ENCODE data around the gene EDN1.

Gene EDN1

DNA sequence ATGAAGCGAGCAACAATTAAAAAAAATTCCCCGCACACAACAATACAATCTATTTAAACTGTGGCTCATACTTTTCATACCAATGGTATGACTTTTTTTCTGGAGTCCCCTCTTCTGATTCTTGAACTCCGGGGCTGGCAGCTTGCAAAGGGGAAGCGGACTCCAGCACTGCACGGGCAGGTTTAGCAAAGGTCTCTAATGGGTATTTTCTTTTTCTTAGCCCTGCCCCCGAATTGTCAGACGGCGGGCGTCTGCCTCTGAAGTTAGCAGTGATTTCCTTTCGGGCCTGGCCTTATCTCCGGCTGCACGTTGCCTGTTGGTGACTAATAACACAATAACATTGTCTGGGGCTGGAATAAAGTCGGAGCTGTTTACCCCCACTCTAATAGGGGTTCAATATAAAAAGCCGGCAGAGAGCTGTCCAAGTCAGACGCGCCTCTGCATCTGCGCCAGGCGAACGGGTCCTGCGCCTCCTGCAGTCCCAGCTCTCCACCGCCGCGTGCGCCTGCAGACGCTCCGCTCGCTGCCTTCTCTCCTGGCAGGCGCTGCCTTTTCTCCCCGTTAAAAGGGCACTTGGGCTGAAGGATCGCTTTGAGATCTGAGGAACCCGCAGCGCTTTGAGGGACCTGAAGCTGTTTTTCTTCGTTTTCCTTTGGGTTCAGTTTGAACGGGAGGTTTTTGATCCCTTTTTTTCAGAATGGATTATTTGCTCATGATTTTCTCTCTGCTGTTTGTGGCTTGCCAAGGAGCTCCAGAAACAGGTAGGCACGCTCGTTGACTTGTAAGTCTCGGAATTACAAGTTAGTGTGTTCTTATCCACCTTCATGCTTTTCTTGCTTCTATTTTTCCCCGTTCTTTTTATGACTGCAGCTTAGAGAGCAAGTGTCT lies at the start of gene EDN1:
TSS of gene EDN1 (plus strand) at position 429 of the 888 bp plus-strand sequence. CDS start at position 698, 269 bp downstream.
- peak; percentile 26 for DNase-seq (ENCODE audit: low read depth)

DNA sequence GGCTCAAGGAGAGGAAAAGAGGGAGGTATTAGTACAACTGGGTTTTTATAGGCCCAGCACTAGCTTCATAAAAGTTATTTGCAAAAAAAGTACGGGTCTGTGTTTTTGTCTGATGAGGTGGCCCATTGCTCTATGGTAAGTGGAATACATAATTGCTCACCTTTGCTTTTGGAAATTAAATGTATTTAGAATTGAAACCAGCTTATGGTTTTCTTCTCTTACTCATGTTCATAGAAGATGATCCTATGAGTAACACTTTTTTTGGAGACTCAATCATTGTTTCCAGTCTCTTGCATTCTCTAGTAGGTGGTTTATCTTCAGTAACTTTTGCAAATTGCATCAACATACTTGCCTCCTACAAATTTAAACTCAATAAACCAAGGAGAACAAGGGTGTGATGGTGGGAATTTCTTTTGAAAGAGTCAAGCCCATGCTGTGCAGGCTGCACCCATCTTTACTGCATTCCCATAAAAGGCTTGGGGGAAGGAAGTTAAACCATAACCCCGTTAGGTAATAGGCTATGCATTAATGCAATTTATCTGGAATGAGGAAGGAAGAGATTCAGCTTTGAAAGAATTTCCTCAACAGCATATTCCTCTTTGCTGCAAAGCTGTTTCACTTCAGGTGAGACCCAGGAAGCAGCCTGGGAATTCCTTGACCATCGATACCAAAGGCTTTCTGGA lies 48.5 kb upstream of the EDN1 start:
- DNase-seq (ENCODE audit: low read depth), result no peak

DNA sequence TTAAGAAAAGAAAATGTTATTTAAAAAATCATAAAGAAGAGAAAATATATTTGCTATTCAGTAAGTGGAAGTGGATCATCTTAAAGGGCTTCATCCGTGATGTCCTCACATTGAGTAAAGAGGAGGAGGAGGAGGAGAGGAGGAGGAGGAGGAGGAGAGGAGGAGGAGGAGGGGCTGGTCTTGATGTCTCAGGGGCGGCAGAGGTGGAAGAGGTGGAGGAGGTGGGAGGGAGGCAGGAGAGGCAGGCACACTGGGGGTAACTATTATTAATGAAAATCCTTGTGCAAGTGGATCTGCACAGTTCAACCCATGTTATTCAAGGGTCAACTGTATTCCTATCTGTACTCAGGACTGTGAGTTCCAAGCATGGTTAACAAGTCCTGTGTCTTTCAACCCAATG lies 47.0 kb upstream of the EDN1 start:
- no peak for DNase-seq (ENCODE audit: low read depth)

DNA sequence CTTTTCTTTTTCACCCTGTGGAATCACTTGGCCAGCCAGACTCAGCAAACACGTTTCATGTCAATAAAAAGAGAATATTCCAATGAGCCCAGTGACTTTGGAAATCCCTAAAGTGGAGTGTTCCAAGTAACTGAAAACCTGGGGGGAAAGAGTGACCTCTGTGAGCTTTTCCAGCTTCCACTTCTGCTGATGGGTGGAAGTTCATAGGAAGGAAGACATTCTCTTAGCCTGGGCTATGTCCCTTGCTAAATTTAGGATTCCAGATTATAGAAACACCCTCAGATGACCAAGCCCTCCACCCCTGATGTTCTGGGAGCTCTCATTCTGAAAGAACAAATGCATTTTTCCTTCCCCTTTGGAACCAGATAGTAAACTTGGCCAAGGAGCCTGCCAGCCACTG lies 44.8 kb upstream of the EDN1 start:
- DNase-seq (ENCODE audit: low read depth), result no peak

DNA sequence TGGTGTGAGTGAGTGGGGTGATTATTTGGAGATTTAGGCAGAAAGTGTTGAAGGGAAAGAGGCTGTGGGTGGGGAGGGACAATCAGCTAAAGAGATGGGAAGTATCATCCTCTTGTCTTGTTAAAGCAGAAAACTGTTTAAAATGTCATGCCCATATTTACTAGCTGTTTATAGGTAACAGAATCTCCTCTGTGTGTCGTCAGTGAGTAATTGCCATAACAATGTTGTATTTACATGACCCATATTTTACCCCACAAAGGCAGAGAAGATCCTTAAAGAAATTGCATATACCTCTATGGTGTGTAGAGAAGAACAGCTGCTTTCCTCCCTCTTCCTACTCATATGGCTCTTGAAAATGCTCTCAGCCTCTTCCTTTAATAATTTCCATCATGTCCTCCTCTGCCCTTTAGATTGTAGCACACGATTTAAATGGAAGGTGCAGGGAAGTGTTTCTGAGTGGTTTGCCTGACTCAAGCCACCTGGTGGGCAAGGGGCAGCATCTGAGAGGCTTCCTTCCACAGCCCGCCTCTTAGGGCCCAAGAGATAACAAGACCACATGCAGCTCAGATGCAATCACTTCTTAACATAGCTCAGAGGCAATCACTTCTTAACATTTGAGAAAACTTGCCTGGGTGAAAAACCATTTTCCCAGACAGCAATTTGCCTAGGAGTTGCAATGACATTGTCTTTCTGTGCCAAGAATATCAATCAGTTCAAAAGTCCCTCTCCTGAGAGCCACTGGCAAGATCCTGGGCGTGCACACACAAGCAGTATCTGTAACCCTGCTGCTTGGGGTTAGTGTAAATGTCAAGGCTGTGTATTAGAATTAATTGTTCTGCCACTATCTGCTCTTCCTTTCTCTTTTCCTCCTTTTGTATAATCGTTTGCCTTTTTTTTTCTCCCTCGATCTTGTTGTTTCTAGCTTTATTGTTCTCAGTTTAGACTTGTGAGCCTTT lies 44.1 kb upstream of the EDN1 start:
- no peak for DNase-seq (ENCODE audit: low read depth)

DNA sequence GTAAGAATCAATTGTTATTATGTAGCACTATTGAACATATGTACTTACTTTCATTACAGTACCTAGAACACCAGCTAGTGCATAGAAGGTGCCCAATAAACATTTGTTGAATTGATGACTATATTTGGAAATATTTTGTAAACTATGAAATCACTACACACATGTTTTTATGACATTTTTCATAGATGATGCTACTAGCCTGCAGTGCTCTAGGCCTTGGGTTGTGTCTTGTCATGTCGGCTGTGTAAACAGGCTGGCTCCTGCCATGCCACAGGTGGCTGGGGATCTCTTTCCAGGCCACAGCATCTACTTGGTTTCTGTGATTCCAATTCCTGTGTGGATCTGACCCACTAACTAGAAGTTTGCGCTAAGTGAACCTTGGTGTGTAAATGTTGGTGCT lies 43.3 kb upstream of the EDN1 start:
- no peak for DNase-seq (ENCODE audit: low read depth)

DNA sequence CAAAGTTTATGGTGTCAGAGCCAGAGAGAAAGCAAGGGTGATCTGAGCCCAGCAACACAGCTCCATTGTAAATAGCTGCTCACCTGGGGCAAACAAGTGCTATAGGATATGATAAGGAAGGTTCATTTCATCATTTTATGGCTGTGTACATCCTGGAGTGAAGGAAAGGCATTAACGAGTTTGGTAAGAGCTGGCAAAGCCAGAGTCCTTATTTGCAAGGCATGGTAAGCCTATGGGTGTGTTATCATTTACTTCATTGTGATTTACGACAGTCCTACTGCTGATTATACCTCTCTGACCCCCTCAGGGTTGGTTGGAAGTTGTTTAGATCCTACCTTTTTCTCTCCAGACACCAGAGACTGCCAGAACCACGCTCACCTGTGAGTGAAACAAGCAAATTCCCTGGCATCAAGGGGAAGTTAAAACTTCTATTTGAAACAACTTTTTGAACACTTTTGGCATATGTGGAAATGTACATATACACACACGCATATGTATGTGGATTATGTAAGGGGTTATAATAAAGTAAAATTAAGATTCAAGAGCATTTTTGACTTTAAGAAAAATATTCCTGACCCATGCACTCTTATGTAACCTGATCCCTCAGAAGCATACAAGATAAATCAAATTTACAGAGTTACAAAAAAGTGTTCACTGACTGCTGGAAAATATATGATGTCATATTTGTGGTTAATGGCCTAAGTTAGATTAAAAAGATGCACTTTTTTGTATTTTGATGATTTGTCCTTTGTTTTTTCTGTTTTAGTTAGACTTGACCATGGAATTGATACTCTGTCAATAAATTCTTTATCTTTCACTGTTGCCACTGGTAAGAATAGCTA lies 40.4 kb upstream of the EDN1 start:
- DNase-seq (ENCODE audit: low read depth), result no peak

DNA sequence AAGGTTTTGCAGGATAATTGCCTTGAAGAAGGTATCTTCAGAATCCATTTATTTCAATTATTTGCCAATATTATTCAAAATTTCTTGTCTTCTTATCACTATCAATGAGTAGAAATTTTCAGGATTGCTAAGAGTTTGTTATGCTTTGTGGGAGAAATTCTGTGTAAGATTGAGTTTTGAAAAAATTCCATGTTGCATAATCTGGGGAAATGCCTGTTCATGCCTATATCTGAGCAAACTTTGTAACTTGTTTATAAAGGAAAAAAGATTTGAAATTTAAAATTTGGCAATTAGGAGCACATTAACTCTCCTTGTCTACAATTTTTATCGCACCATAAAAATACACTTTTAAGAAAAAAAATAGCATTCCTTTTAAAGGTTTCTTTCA lies 39.8 kb upstream of the EDN1 start:
- no peak for DNase-seq (ENCODE audit: low read depth)

DNA sequence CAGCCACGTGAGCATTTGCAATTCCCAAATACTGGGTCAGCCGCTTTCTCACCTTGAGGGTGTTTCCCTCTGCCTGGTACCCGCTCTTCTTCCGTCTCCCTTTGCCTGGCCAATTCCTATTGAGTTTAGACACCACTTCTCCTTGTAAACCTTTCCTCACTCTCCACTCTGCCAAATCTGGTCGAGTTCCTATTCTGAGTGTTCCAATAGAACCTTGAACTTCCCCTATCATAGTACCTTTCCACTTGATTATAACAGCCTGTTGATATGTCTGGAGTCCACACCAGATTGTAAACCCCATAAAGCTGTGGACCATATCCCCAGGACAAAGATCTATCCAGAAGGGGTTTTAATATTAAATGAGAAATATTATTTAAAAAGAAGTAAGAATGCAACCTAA lies 36.0 kb upstream of the EDN1 start:
- DNase-seq (ENCODE audit: low read depth), result no peak

DNA sequence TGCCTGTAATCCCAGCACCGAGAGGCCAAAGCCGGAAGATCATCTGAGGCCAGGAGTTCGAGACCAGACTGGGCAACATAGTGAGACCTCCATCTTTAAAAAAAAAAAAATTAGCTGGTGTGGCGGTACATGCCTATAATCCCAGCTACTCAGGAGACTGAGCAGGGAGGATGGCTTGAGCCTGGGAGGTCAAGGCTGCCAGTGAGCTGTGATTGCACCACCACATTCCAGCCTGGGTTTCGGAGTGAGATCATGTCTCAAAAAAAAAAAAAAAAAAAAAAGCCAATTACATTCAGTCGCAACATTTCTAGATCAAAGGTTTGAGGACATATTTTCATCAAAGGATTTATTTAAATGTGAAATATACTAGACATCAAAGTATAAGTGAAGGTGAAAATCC lies 32.0 kb upstream of the EDN1 start:
- no peak for DNase-seq (ENCODE audit: low read depth)

DNA sequence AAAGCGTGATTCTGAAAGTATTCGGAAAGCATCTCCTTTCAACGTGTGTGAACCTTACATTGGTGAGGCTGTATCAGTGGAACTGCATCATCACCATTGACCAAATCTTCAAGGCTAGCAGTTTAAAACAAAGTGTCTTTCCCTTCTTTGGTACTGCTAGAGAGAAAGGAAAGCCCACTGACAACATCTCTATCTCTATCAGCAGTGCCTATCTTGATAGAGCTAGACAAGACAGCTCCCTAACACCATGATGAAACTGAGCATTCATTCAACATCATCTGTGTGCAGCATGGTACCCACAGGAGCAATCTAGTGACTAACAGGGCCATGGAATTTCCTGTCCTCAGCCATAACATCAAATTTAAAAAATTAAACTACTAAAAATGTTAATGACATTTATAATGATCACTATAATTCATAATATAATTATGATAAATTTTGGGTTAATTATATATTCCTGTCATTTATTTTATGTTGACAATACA lies 31.5 kb upstream of the EDN1 start:
- no peak for DNase-seq (ENCODE audit: low read depth)

DNA sequence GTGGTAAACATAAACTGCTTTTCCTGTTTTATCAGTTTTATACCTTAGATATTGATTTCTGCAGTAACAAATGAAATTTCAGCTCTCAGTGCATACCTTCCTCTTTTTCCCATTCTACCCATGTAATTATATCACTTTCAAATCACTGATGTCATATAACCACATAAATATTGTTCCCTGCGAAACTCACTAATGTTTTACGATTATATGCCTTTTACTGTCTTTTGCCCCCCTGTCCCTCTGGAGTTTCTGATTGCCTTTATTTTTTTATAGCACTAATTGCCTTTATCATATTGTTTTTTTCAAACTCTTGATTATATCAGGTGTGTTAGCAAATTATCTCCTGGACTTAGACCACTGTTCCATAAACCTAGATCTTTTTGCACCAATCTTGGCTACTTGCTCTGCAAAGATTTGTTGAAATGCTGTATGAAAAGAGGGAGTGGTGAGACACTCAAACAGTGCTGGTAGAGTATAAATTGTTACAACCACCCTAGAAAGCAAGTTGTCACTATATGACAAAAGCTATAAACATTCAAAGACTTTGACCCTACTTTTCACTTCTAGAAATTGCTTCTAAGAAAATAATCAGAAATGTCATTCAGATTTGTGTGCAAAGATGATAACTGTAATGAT lies 29.6 kb upstream of the EDN1 start:
- no peak for DNase-seq (ENCODE audit: low read depth)

DNA sequence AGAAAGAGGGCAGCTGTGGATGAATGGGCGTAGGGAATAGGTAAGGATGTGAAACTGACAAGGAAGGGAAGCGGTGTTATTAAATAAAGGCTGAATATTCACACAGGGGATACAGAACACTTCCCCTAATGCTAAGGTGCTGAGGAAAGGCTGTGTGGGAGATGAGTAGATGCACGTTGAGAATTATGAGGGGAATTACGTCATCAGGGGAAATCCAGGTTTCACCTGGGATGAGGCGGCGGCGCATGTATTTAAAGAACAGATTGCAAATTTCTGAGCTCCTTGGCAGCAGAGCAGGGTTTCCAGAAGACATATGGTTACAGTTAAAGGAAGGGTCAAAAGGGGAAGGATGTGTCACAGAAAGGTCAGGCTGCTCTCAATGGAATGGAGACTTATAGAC lies 28.7 kb upstream of the EDN1 start:
- no peak for DNase-seq (ENCODE audit: low read depth)

DNA sequence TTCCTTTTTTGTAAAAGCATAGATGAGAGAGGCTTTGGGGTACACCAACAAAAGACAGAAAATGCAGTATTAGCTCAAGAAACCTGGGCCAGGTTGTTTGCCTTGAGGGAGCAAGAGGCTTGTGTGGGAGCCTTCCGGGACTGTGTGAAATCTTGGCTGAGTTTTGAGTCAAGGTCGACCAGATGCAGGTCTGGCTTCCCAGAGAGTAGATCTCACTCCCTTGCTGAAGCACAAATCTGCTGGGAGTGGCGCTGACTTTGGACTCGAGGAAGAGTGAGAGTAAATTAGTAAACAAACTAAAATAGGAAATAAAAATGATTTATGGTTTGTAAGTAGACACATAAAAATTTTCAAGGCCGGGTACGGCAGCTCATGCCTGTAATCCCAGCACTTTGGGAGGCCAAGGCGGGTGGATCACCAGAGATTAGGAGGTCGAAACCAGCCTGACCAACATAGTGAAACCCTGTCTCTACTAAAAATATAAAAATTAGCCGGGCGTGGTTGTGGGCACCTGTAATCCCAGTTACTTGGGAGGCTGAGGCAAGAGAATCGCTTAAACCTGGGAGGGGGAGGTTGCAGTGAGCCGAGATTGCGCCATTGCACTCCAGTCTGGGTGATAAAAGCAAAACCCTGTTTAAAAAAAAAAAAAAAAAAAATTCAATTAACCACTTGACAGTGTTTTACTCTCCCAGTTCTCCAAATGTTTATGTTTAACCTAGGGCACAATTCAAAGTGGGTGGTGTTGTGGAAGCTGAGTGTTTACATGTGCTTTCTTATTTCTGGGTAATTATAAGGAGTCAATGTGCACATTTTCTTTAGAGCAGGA lies 27.7 kb upstream of the EDN1 start:
- DNase-seq (ENCODE audit: low read depth), result no peak

DNA sequence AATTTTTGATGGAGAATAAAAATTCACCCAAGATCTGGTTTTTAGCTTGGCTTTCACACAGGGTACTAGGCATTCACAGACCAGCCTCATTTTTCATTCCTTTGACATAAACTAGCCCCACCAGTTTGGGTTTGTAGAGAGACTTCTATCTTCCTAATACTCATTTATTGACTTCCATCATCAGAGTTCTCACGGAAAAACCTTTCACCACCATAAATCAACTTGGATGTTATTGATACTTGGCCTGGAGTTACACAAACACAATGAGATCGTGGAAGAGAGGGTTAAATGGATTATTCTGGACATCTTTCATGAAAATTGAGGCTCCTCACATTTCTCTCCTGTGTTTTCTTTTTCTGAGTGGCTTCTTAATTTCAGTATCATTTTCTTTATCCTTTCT lies 26.8 kb upstream of the EDN1 start:
- no peak for DNase-seq (ENCODE audit: low read depth)

DNA sequence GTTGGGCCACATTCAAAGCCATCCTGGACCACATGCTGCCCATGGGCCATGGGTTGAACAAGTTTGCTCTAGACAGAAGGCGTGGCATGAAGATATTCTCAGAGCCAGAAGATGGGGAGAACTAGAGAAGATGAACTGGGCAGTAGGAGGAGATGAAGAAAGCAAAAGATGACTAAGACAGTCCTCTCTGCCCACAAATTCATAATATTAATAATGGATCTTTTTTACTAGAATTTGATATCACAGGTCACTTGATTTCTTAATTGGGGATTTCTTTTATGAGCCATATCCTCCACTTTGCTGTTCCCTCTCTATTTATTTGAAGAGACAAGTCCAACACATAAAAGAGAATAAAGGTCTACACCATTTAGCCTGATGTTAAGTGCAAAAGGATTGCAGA lies 25.5 kb upstream of the EDN1 start:
- DNase-seq (ENCODE audit: low read depth), result no peak

DNA sequence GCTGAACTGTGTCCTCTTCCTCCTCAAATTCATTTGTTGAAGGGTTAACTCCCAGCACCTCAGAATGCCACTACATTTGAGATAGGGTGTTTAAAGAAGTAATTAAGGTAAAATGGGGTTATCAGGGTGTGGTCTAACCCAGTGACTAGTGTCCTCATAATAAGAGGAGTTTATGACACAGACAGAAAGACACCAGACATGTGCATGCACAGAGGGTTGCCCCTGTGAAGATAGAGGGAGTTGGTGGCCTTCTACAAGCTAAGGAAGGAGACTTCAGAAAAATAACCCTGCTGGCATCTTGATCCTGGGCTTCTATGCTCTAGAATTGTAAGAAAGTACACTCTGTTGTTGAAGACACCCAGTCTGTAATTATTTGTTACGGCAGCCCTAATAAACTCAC lies 24.9 kb upstream of the EDN1 start:
- DNase-seq (ENCODE audit: low read depth), result no peak

DNA sequence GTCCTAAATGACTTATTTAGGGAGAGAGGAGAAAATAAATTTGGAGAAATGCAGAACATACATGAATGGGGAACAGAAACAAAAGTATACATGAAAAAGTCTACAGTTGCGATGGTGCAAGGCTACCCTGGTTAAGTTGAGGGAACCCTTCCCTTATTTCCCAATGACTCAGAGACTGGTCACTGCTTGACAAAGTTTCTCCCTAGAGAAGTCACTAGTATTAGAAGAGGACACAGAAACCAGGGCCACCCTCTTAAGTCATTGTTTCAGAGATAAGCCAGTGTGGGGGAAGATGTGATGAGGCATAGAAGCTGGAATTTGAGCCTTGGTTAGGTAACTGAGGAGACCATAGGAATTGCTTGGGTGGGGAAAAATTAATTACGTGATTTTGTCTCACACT lies 24.4 kb upstream of the EDN1 start:
- DNase-seq (ENCODE audit: low read depth), result no peak

DNA sequence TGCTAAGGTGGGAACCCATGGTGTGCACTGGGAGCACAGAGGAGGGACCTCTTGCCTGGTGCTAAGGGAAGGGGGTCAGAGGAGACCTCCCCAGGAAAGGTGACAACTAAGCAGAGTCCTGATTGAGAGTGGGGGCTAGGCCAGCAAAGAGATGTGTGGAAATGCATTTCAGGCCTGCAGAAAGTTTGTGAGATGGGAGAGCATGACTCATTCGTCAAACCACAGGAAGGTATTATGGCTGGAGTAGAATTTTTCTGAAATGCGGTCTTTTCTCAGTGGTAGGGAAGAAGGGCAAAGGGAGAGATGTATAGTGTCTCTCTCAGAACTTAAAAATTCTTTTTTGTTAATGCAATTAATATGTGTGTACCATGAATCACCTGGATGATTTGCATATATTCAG lies 23.6 kb upstream of the EDN1 start:
- no peak for DNase-seq (ENCODE audit: low read depth)

DNA sequence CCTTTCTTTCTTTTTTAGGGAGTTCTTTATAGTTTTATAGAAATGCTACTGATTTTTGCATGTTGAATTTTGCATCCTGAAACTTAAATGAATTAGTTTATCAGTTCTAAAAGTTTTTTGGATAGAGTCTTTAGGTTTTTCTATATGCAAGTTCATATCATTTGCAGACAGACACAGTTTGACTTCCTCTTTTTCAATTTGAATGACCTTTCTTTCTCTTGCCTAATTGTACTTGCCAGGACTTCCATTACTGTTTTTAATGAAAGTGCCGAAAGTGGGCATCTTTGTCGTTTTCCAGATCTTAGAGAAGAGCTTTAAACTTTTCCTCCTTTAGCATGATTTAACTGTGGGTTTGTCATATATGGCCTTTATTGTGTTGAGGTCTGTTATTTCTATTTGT lies 21.1 kb upstream of the EDN1 start:
- DNase-seq (ENCODE audit: low read depth), result no peak
